HG02884 (cell line): ENCODE measurements around the gene GSTA5.
"Not testable (repeated sequence)": the region's sequence is repeated elsewhere in the genome, so short reads cannot be mapped to it uniquely, and the experiment has no call there.

ENCODE experiments used
- ATAC-seq: cut with Tn5 transposase; IDR thresholded peaks from one replicate; pipeline ENCODE4 v1.9.1; 2021; ENCODE audit warnings: mild to moderate bottlenecking, moderate library complexity; ENCODE audit not compliant: unreplicated experiment

GSTA5 gene

GRCh38 chr6:52794366-52794765 lies 46.2 kb downstream of the GSTA5 start:
- not testable (repeated sequence) for ATAC-seq

DNA sequence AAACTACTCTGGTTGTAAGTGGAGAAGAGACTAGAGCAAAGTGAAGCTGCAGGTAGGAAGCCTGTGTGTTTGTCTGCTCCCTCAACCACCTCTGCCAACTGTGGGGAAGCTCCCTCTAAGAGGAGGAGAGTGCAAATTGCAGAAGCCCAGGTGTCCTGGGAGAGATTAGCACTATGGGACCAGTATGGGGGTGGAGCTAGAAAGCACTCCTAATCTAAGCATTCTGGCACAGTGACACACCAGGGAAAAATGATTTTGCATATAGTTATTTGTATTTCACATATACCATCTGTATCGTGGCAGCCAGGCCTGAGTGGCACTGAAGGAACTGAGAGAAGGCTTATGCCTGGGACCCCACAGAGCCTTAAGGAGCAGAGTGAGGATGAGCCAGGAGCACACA lies 49.8 kb downstream of the GSTA5 start:
- no peak for ATAC-seq

DNA sequence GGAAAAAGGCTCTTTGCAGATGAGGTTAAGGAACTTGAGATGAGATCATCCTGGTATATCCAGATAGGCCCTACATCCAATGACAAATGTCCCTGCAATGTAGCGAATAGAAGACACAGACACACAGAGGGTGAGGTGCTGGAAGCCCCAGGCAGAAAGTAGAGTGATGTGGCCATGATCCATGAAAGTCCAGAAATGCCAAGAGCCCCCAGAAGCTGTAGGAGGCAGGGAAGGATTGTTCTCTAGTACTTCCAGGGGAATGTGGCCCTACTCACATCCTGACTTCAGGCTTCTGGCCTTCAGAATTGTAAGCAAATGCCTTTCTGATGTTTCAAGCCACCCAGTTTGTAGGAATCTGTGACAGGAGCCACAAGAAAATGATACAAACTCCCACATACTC lies 51.0 kb downstream of the GSTA5 start:
- ATAC-seq: not testable (repeated sequence)

- ATAC-seq: no peak
These were observed 52.1 kb downstream of the GSTA5 start for GRCh38 chr6:52788478-52788877.

- ATAC-seq: no peak
These were observed 52.7 kb downstream of the GSTA5 start for GRCh38 chr6:52787917-52788316.

DNA sequence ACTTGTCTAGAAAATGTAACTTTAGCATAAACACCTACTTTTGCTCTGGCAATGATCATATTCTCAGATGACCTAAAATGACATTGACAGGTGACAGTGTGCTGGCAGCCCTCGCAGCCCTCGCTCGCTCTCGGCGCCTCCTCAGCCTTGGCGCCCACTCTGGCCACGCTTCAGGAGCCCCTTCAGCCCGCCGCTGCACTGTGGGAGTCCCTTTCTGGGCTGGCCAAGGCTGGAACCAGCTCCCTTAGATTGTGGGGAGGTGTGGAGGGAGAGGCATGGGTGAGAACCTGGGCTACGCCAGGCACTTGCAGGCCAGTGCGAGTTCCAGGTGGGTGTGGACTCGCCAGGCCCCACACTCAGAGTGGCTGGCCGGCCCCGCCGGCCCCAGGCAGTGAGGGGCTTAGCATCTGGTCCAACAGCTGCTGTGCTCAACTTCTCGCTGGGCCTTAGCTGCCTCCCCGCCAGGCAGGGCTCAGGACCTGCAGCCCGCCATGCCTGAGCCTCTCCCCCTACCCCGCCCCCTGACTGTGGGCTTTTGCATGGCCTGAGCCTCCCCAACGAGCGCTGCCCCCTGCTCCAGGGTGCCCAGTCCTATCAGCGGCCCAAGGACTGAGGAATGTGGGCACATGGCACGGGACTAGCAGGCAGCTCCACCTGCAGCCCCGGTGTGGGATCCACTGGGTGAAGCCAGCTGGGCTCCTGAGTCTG lies 54.2 kb downstream of the GSTA5 start:
- no peak for ATAC-seq

DNA sequence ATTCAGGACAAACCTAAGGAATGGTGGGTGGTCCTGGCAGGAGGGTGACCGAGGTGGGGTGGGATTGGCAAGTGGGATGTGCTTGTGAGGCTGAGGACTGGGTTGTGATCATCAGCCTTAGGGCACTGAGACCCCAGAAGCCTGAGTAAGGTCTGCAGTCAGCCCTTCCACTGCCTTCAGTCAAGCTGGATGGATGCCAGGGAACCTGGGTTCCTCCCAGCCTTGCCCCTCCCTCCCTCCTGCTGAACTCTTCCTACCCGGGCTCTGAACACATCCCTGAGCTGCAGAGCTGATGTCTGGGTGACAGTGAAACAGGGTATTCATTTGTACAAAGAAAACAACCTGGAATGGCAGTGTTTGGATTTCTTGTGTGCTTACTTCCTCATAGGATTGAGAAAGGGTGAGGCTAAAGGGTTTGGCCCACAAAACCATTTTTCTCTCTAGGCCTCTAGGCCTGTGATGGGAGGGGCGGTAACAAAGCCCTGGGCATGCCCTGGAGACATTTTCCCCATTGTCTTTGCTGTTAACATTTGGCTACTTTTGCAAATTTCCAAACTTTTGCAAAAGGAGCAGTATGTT lies 57.8 kb downstream of the GSTA5 start:
- not testable (repeated sequence) for ATAC-seq

GRCh38 chr6:52782209-52782608 lies 58.4 kb downstream of the GSTA5 start:
- not testable (repeated sequence) for ATAC-seq
